Keratinocyte (primary cell): Measurements from ENCODE around the gene CDH22. TPM values are rescaled to one million over a fixed set of nuclear protein-coding genes. Genes with fewer than 3 reads are reported as not detected.

Experiments used
- DNase-seq: peaks from one replicate; pipeline ENCODE4 v3.0.0-alpha.2; 2011; ENCODE audit warnings: low read depth, missing footprints, low spot score
- FAIRE-seq: peaks from 2 replicates; lab custom pipeline; 2011; peaks lifted over from hg19 to GRCh38; lab: Jason Lieb, UNC
- H2AFZ ChIP-seq: 2 replicates; pipeline ENCODE4 v1.6.0; 2012; ENCODE audit warnings: low read length, control low read depth, inconsistent platforms; ENCODE audit not compliant: control insufficient read depth
- H3K27ac ChIP-seq: 2 replicates; pipeline ENCODE4 v1.5.1; 2011; ENCODE audit warnings: low read length; ENCODE audit not compliant: control insufficient read depth, insufficient read depth
- H3K27me3 ChIP-seq: 3 replicates; pipeline ENCODE4 v1.6.0; 2011; ENCODE audit warnings: low read length; ENCODE audit not compliant: control insufficient read depth, insufficient read depth; ENCODE audit errors: extremely low read depth
- H3K36me3 ChIP-seq, 2 experiments: 2 replicates in 1 of 2; 3 replicates in 1 of 2; pipeline ENCODE4 v1.5.1; 2011; ENCODE audit warnings: low read length in 2 of 2, mild to moderate bottlenecking in 1 of 2; ENCODE audit not compliant: control insufficient read depth in 2 of 2, insufficient read depth in 2 of 2; ENCODE audit errors: extremely low read depth in 1 of 2
- H3K4me1 ChIP-seq: 3 replicates; pipeline ENCODE4 v1.5.1; 2011; ENCODE audit warnings: low read length; ENCODE audit not compliant: control insufficient read depth, insufficient read depth; ENCODE audit errors: extremely low read depth
- H3K4me2 ChIP-seq: 3 replicates; pipeline ENCODE4 v1.6.0; 2011; ENCODE audit warnings: low read depth, low read length; ENCODE audit not compliant: control insufficient read depth, insufficient read depth; ENCODE audit errors: extremely low read depth
- H3K4me3 ChIP-seq, 3 experiments: fragments of 200-600 bp in 1 of 3; sonication (generic) in 1 of 3; 2 replicates in 2 of 3; 3 replicates in 1 of 3; pipeline ENCODE4 v1.5.1; 2011 to 2016; ENCODE audit warnings: low read length in 3 of 3, mild to moderate bottlenecking in 3 of 3, control low read depth in 2 of 3, inconsistent platforms in 1 of 3, low read depth in 1 of 3, mixed read lengths in 1 of 3, mixed run types in 1 of 3, moderate library complexity in 1 of 3; ENCODE audit not compliant: control insufficient read depth in 2 of 3, insufficient read depth in 2 of 3; ENCODE audit errors: extremely low read depth in 1 of 3
- H3K79me2 ChIP-seq: 2 replicates; pipeline ENCODE4 v1.6.0; 2012; ENCODE audit warnings: low read length; ENCODE audit not compliant: control insufficient read depth, insufficient read depth
- H3K9ac ChIP-seq: 3 replicates; pipeline ENCODE4 v1.6.0; 2011; ENCODE audit warnings: low read length; ENCODE audit not compliant: control insufficient read depth, insufficient read depth; ENCODE audit errors: extremely low read depth
- H3K9me1 ChIP-seq: 3 replicates; pipeline ENCODE4 v1.6.0; 2011; ENCODE audit warnings: low read length; ENCODE audit not compliant: control insufficient read depth, insufficient read depth; ENCODE audit errors: extremely low read depth
- H3K9me3 ChIP-seq: 2 replicates; pipeline ENCODE4 v1.5.1; 2012; ENCODE audit warnings: low read depth, low read length; ENCODE audit not compliant: control insufficient read depth
- H4K20me1 ChIP-seq: 3 replicates; pipeline ENCODE4 v1.6.0; 2011; ENCODE audit warnings: low read length; ENCODE audit not compliant: control insufficient read depth, insufficient read depth; ENCODE audit errors: extremely low read depth
- EZH2 ChIP-seq: IDR thresholded peaks from one replicate; pipeline ENCODE4 v1.6.1; 2012; ENCODE audit warnings: inconsistent platforms, mild to moderate bottlenecking, low read length, moderate library complexity
- dilution Hi-C: fragments of 300-500 bp; cut with MboI; formaldehyde crosslinking; loops from one replicate; pipeline ENCODE4 v1.7.0; 2020; ENCODE audit warnings: low sequenced_read_pairs; ENCODE audit not compliant: extremely low pct_ligation_motif_present
- polyA plus RNA-seq, 5 experiments: library from polyadenylated mRNA; depleted of rRNA in 3 of 5; stranded (reverse) in 3 of 5; stranded (forward) in 1 of 5; unstranded in 1 of 5; fragments of >200 nt; gene quantifications; 1 replicate in 1 of 5; 2 replicates in 3 of 5; 3 replicates in 1 of 5; pipeline versions ENCODE4 v1.2.1 to v1.2.3, GENCODE V29; 2011 to 2012; ENCODE audit warnings: missing spikeins in 2 of 5, low read depth in 1 of 5, low replicate concordance in 1 of 5
- TF ChIP-seq, protein P1 (sequence below), 3 experiments: IDR thresholded peaks in 1 of 3; conservative IDR thresholded peaks in 1 of 3; optimal IDR thresholded peaks in 1 of 3; 2 replicates in 2 of 3; 3 replicates in 1 of 3; pipeline versions ENCODE3 to v1.5.1; 2011; ENCODE audit warnings: low read length in 3 of 3, mild to moderate bottlenecking in 3 of 3, moderate library complexity in 2 of 3, control low read depth in 1 of 3, inconsistent platforms in 1 of 3; ENCODE audit not compliant: insufficient read depth in 2 of 3; ENCODE audit errors: extremely low read depth in 1 of 3

The CDH22 gene
- polyA plus RNA-seq, 1 donor (not counting 4 experiments of a cell fraction or from before 2014, with no cell fraction given): not detected

GRCh38 chr20:46311039-46311650 lies 2.8 kb upstream of the CDH22 start:
- FAIRE-seq (no peak), DNase-seq (no peak)
- Histone ChIP-seq H3K27ac (no peak overlapping the region), H3K27me3 (peaks cover 97% of the 10 kb centered on the region), H3K79me2 (no peaks in the 10 kb centered on the region), H3K4me2 (no peak overlapping the region), H3K36me3 (no peaks in the 10 kb centered on the region), H3K4me3 (no peak overlapping the region), H2AFZ (no peak overlapping the region), H3K9me3 (no peaks in the 10 kb centered on the region), H3K9ac (no peak overlapping the region), H3K9me1 (no peaks in the 10 kb centered on the region), H3K4me1 (no peaks in the 10 kb centered on the region), H4K20me1 (no peaks in the 10 kb centered on the region)
- dilution Hi-C loops: no loop called here
- TF ChIP-seq, protein P1, sequence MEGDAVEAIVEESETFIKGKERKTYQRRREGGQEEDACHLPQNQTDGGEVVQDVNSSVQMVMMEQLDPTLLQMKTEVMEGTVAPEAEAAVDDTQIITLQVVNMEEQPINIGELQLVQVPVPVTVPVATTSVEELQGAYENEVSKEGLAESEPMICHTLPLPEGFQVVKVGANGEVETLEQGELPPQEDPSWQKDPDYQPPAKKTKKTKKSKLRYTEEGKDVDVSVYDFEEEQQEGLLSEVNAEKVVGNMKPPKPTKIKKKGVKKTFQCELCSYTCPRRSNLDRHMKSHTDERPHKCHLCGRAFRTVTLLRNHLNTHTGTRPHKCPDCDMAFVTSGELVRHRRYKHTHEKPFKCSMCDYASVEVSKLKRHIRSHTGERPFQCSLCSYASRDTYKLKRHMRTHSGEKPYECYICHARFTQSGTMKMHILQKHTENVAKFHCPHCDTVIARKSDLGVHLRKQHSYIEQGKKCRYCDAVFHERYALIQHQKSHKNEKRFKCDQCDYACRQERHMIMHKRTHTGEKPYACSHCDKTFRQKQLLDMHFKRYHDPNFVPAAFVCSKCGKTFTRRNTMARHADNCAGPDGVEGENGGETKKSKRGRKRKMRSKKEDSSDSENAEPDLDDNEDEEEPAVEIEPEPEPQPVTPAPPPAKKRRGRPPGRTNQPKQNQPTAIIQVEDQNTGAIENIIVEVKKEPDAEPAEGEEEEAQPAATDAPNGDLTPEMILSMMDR (optimal IDR thresholded peaks at IDR 0.05 in 1 of 3, IDR thresholded peaks at IDR 0.05 in 1 of 3, conservative IDR thresholded peaks at IDR 0.05 in 1 of 3; ENCODE audit: extremely low read depth in 1 of 3, insufficient read depth in 2 of 3, low read length in 3 of 3): no peak
- no peak for TF ChIP-seq EZH2

GRCh38 chr20:46309945-46310344 lies 1.6 kb upstream of the CDH22 start:
- H3K27me3 ChIP-seq: peaks cover 97% of the 10 kb centered on the region
- no peaks in the 10 kb centered on the region for H3K4me1 ChIP-seq
- H2AFZ ChIP-seq: no peak overlapping the region
- H3K4me3 ChIP-seq: no peak overlapping the region
- no peaks in the 10 kb centered on the region for H3K79me2 ChIP-seq
- no peaks in the 10 kb centered on the region for H3K36me3 ChIP-seq
- no peak overlapping the region for H3K4me2 ChIP-seq
- DNase-seq (no peak), FAIRE-seq (no peak)
- dilution Hi-C loops: no loop called here
- H3K27ac ChIP-seq: no peak overlapping the region
- H3K9me1 ChIP-seq: no peaks in the 10 kb centered on the region
- no peak overlapping the region for H3K9ac ChIP-seq
- no peaks in the 10 kb centered on the region for H3K9me3 ChIP-seq
- no peak for TF ChIP-seq EZH2
- TF ChIP-seq, protein P1 (optimal IDR thresholded peaks at IDR 0.05 in 1 of 3, IDR thresholded peaks at IDR 0.05 in 1 of 3, conservative IDR thresholded peaks at IDR 0.05 in 1 of 3; ENCODE audit: extremely low read depth in 1 of 3, insufficient read depth in 2 of 3, low read length in 3 of 3): no peak
- H4K20me1 ChIP-seq: no peaks in the 10 kb centered on the region
